Measurements from ENCODE around the gene SECISBP2L.

SECISBP2L gene

DNA sequence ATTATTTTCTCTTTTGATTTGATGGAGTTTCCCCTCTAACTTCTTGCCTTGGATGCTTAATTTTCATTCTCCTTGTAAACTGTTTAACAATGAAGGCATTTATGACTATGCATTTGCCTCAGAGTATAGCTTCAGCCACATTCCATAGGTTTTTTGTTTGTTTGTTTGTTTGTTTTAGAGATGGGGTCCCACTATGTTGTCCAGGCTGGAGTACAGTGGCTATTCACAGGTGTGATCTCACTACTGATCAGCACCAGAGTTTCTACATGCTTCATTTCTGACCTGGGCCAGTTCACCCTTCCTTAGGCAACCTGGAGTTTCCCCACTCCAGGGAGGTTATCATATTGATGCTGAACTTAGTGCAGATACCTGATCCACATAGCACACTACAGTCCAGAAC lies 4.1 kb downstream of the SECISBP2L start:
- TF ChIP-seq, protein P1, sequence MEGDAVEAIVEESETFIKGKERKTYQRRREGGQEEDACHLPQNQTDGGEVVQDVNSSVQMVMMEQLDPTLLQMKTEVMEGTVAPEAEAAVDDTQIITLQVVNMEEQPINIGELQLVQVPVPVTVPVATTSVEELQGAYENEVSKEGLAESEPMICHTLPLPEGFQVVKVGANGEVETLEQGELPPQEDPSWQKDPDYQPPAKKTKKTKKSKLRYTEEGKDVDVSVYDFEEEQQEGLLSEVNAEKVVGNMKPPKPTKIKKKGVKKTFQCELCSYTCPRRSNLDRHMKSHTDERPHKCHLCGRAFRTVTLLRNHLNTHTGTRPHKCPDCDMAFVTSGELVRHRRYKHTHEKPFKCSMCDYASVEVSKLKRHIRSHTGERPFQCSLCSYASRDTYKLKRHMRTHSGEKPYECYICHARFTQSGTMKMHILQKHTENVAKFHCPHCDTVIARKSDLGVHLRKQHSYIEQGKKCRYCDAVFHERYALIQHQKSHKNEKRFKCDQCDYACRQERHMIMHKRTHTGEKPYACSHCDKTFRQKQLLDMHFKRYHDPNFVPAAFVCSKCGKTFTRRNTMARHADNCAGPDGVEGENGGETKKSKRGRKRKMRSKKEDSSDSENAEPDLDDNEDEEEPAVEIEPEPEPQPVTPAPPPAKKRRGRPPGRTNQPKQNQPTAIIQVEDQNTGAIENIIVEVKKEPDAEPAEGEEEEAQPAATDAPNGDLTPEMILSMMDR (IDR thresholded peaks at IDR 0.05; ENCODE audit: low read depth, low read length) = no peak

DNA sequence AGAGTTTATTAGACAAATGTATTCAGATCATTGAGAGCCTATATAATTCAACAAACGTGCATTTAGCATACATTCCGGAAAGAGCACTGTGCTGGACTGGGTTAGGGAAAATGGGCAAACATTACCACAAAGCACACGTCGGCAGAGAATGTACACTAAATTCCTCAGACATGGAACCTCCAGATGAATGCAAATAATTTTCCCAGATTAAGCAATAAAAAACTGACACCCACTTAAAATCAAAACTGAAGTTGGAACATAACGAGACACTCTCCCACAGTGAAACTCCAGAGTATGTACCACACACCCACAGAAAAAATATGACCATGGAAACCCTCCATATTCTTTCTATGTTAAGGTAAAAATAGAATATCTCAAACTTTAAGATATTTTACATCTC lies 4.8 kb downstream of the SECISBP2L start:
- H3K4me3 ChIP-seq (replicated peaks in 1 of 2; ENCODE audit: low read depth in 2 of 2, low read length in 2 of 2) = no peak overlapping the region
- TF ChIP-seq, protein P1 (IDR thresholded peaks at IDR 0.05; ENCODE audit: low read depth, low read length) = no peak
- peak in 1 of 2 donors; percentile 31 for DNase-seq (ENCODE audit: low read depth in 2 of 2)

More for the DNA sequence above, 4.1 kb downstream of the SECISBP2L start:
- no peak for DNase-seq (ENCODE audit: low read depth in 2 of 2)
- no peak overlapping the region for H3K4me3 ChIP-seq (replicated peaks in 1 of 2; ENCODE audit: low read depth in 2 of 2, low read length in 2 of 2)

DNA sequence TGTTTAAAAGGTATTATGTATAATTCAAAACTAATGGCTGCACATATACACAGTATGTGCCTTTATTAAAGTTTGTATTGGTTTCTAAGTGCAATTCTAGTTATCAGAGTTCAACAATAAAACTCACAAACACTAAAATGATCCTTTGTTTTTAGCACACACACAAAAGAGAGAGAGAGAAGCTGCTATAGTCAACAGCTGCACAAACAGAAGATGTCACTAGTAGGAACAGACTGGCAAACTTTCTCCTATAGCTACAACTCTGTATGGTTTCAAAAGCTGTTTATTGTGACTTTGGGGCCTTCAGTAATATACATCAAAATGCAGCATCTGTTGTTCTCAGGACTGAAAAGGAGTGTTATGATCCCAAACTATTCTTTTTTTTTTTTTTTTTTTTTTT lies 6.1 kb downstream of the SECISBP2L start:
- TF ChIP-seq, protein P1 (IDR thresholded peaks at IDR 0.05; ENCODE audit: low read depth, low read length) = no peak
- H3K4me3 ChIP-seq (replicated peaks in 1 of 2; ENCODE audit: low read depth in 2 of 2, low read length in 2 of 2) = no peak overlapping the region
- no peak for DNase-seq (ENCODE audit: low read depth in 2 of 2)

- peak in 1 of 2 donors; percentile 27 for DNase-seq (ENCODE audit: low read depth in 2 of 2)
- TF ChIP-seq, protein P1 (IDR thresholded peaks at IDR 0.05; ENCODE audit: low read depth, low read length) = no peak
- no peak overlapping the region for H3K4me3 ChIP-seq (replicated peaks in 1 of 2; ENCODE audit: low read depth in 2 of 2, low read length in 2 of 2)
Measured at GRCh38 chr15:49038382-49038781, 7.9 kb downstream of the SECISBP2L start.

- TF ChIP-seq, protein P1 (IDR thresholded peaks at IDR 0.05; ENCODE audit: low read depth, low read length) = no peak
- DNase-seq (ENCODE audit: low read depth in 2 of 2) = no peak
- H3K4me3 ChIP-seq (replicated peaks in 1 of 2; ENCODE audit: low read depth in 2 of 2, low read length in 2 of 2) = no peak overlapping the region
Measured at GRCh38 chr15:49037546-49037940, 8.7 kb downstream of the SECISBP2L start.

- peak in 1 of 2 donors; percentile 61 for DNase-seq (ENCODE audit: low read depth in 2 of 2)
- H3K4me3 ChIP-seq (replicated peaks in 1 of 2; ENCODE audit: low read depth in 2 of 2, low read length in 2 of 2) = no peak overlapping the region
- TF ChIP-seq, protein P1 (IDR thresholded peaks at IDR 0.05; ENCODE audit: low read depth, low read length) = no peak
Measured at GRCh38 chr15:49036650-49037545, 9.3 kb downstream of the SECISBP2L start.

Data from cardiac fibroblast (primary cell).